ENCODE data around the gene ST6GALNAC4.

ST6GALNAC4 gene

GRCh38 chr9:127869310-127870152 lies 47.3 kb downstream of the ST6GALNAC4 start:
- peak; percentile 89 for DNase-seq

DNA sequence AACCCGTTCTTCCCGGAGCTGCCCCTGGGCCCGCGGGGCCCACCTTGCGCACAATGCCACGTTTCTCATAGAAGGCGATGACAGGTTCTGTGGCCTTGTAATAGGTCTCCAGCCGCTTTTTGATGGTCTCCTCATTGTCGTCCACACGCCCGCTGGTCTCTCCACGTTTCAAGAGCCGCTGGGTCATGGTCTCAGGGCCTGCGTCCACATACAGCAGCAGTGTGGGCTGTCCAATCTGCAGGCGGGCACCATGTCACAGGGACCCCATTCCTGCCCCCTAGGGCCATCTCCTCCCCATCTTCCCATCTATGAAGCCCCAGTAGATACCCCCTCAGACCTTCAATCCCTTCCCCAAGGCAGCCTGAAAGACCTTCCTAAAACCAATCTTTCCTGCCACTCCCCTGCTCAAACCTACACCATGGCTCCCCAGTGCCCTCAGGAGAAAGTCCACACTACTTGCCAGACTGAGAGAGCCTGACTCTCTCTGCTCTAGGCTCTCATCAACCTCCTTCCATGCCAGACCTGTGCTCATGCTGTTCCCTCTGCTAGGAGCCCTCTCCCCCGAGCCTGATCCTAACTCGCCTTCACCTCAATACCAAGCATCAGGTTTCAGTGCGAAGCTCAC lies 48.5 kb downstream of the ST6GALNAC4 start:
- no peak for DNase-seq

DNA sequence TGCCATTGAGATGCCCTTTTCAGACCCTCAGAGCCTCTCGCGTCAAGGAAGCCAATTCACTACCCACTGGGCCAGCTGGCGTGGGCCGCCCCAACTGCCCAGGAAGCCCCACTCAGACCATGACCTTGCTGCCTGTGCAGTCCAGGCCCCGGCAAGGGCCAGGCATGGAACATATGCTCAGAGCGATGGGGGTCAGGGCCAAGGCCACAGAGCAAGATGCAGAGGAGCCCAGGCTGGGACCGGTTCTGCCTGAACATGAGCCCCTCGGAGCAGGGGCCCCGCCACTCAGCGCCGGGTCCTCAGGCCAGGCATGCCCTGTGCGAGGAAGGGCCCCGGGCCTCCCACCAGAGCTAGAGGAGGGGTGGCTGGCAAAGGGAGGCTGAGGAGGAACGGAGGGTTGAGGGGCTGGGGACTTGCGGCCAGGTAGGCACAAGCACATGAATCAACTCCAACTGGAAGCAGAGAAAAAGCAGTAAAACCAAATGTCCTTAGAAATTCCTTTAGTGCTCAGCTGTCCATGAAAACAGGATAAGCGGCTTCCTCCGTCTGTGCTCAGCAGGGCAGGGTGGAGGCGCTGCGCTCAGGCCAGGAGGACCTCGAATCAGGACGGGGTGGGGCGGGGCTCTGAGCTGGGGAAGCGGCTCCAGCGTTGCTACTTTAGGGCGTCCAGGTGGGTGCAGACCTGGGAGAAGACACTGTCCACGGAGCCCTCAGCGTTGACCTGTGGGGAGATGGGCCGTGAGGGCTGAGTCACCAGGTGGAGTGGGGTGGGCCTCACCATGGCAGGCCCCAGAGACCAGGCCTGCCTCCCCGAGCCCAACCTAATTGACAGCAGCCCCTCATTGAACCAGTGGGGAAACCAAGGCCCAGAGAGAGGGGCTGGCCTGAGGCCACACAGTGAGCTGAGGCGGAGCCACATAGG lies 49.2 kb downstream of the ST6GALNAC4 start:
- no peak for DNase-seq

DNA sequence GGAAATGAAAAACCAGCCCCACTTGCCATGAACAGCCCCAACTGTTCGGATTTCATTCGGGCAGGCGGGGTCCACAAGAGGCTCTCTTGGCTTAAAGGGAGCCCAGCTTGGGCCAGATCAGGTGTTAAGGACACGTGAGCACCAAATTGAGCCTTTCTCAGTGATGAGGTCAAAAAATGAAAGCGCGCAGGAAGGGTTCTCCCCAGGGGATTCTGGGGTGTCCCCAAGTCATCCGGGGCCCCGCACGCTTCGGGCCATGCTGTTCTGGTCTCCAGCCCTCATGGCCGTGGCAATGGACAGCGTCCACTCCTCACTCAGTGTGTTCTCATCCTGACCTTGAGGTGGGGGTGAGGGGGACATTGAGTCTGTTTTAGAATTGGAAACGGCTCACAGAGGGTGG lies 50.3 kb downstream of the ST6GALNAC4 start:
- DNase-seq: no peak

DNA sequence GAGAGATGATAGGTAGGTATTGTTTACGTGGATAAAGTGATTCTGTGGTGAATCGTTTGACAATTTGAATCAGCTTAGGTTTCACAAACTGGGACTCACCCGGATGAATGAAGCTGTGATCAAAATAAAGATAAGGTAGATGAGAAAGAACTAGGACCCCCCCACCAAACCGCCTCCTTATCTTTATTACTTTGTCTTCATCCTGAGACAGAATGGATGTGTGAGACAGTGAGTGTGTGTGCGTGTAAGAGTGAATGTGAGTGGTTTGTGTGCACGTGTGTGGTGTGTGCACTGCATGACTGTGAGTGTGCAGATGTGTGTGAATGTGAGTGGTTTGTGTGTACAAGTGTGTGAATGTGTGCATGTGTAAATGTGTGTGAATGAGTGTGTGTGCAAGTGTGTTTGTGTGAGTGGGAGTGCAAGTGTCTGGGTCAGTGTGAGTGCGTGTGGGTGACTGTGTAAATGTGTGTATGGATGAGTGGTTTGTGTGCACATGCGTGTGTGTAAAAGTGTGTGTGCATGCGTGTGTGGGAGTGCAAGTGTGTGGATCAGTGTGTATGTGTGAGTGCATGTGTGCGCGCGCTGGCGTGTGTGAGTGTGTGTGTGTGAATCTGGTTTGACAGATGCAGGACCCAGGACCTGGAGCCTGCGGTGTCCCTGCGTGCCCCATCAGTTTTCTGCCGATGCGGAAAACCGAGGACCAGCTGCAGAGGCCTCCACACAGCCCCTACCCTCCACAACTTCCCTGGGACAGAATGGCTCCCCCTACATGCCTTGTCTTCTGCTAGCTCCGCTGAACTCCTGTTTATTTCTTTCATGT lies 51.0 kb downstream of the ST6GALNAC4 start:
- DNase-seq: no peak

GRCh38 chr9:127863191-127863621 lies 53.6 kb downstream of the ST6GALNAC4 start:
- no peak for DNase-seq

GRCh38 chr9:127862075-127863011 lies 54.5 kb downstream of the ST6GALNAC4 start:
- peak; percentile 74 for DNase-seq

DNA sequence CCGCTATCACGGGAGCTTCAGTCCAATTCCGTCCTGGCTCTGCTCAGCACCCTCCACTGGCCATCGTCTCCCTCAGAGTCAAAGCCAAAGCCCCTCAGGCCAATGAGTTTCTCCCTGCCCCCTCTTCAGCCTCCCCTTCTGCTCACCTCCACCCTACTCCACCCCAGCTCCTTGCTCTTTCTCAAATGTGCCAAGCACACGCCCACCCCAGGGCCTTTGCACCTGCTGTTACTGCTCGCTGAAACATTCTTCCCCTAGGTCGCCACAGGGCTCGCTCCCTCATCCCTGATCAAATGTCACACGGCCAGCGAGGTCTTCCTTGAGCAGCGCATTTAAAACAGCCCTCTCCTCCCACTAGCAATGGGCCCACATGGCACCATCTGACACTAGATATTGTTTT lies 56.1 kb downstream of the ST6GALNAC4 start:
- no peak for DNase-seq

DNA sequence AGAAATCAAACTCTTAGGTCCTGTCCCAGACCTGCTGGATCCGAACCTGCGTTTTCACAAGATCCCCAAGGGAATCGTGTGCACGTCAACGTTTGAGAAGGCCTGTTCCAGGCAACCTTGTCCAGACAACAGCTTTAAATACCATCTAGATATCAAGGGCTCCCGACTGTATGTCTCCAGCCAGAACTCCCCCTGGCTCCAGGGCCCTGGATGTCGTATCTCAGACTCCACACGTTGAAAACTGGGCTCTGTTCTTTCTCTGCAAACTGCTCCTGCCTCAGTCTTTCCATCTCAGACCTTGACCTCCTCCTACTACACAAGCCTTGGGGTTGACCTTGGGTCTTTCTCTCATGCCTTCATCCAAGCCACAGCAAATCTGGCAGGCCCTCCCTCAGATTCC lies 56.6 kb downstream of the ST6GALNAC4 start:
- DNase-seq: no peak

DNA sequence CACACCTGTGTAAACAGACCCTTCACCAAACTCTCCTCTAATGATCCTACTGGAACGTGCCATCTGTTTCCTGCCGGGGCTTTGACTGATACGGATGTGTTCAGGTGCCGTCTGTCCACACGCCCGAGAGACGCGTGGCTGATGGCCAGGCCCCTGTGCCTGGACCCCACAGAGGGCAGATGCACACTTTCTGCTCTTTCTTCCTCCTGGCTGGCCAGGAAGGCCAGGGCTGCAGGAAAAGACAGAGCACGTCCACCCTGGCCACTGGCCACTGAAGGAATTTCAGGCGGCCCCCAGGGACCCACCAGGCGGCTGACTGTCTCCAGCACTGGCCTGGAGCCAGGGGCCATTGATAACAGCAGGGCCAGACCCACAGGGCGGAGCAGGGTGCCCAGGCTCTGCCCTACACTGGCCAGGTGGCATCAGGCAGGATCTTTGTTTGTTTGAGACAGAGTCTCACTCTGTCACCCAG lies 58.8 kb downstream of the ST6GALNAC4 start:
- peak; percentile 60 for DNase-seq
